Left ventricle myocardium superior (tissue), 1 donor: ENCODE measurements around the gene PLEKHB1. TPM values are rescaled to one million over a fixed set of nuclear protein-coding genes. Genes with fewer than 3 reads are reported as not detected.

ENCODE experiments used
- ATAC-seq: fragments of 200-7000 bp; cut with Tn5 transposase; one replicate; pipeline ENCODE4 v1.9.1; 2020; ENCODE audit warnings: mild to moderate bottlenecking, moderate library complexity
- DNase-seq: peaks from one replicate; pipeline ENCODE4 v3.0.0-alpha.2; 2020
- intact Hi-C: fragments of 100-400 bp; cut with micrococcal nuclease; formaldehyde crosslinking; loops from one replicate; pipeline ENCODE4 v1.11.0; 2022
- long read RNA-seq: library from polyadenylated mRNA; unstranded; transcript quantifications from one replicate; pipeline ENCODE4 v2.0.0, GENCODE V29; 2021
- total RNA-seq: library from RNA; stranded (reverse); fragmentation: NEBNext Ultra II Directional; extraction: Animal tissue kit (Norgen Biotek cat#: 25700); gene quantifications from one replicate; pipeline ENCODE4 v1.2.1, GENCODE V29; 2021
- donor health status: DM: no; HTN: yes; CAD: no; lungs with severe emphysema.

Gene PLEKHB1
- 6.1 TPM for total RNA-seq
- long read RNA-seq, partial matches to known transcripts, result 0 of 7 reads
- long read RNA-seq, other reads (novel, unspliced or antisense), result 3 of 7 reads

GRCh38 chr11:73645972-73646631 is at the start of gene PLEKHB1:
Gene PLEKHB1 (plus strand): TSS chr11:73646581. CDS start chr11:73646609, 28 bp downstream.
- intact Hi-C loops, result no loop called here
- DNase-seq, result peak; percentile 35
- ATAC-seq, result peak; percentile 11

- ATAC-seq (peak; percentile 3), DNase-seq (no peak)
- intact Hi-C loops, result no loop called here
Observed at GRCh38 chr11:73597336-73597955, 48.9 kb upstream of the PLEKHB1 start.

- intact Hi-C loops, result no loop called here
- DNase-seq (peak; percentile 99), ATAC-seq (peak; percentile 99)
Observed at GRCh38 chr11:73597956-73598718, 48.2 kb upstream of the PLEKHB1 start, which contains the start of gene FAM168A. Gene FAM168A (minus strand): TSS chr11:73598112. CDS start chr11:73468474, 129,638 bp downstream.

GRCh38 chr11:73598719-73599379 is 47.5 kb upstream of the PLEKHB1 start:
- ATAC-seq (no peak), DNase-seq (no peak)
- intact Hi-C loops, result no loop called here

- DNase-seq (no peak), ATAC-seq (no peak)
- intact Hi-C loops, result no loop called here
Observed at GRCh38 chr11:73612601-73613140, 33.7 kb upstream of the PLEKHB1 start.

GRCh38 chr11:73614591-73614990 is 31.8 kb upstream of the PLEKHB1 start:
- intact Hi-C loops, result no loop called here
- ATAC-seq (no peak), DNase-seq (no peak)

GRCh38 chr11:73622926-73623593 is 23.3 kb upstream of the PLEKHB1 start:
- intact Hi-C loops, result no loop called here
- no peak for ATAC-seq
- DNase-seq, result no peak

GRCh38 chr11:73623686-73624085 is 22.7 kb upstream of the PLEKHB1 start:
- DNase-seq, result no peak
- intact Hi-C loops, result no loop called here
- ATAC-seq, result peak; percentile 69

GRCh38 chr11:73625696-73626318 is 20.6 kb upstream of the PLEKHB1 start:
- peak; percentile 83 for ATAC-seq
- peak; percentile 71 for DNase-seq
- intact Hi-C loops, result no loop called here

GRCh38 chr11:73629907-73630306 is 16.5 kb upstream of the PLEKHB1 start:
- ATAC-seq (no peak), DNase-seq (no peak)
- intact Hi-C loops, result no loop called here

GRCh38 chr11:73632996-73633395 is 13.4 kb upstream of the PLEKHB1 start:
- no peak for ATAC-seq
- DNase-seq, result no peak
- intact Hi-C loops, result no loop called here

GRCh38 chr11:73633999-73634398 is 12.4 kb upstream of the PLEKHB1 start:
- DNase-seq (no peak), ATAC-seq (no peak)
- intact Hi-C loops, result no loop called here

GRCh38 chr11:73635721-73636120 is 10.7 kb upstream of the PLEKHB1 start:
- intact Hi-C loops, result no loop called here
- no peak for DNase-seq
- ATAC-seq, result no peak

GRCh38 chr11:73636249-73636648 is 10.1 kb upstream of the PLEKHB1 start:
- ATAC-seq (no peak), DNase-seq (no peak)
- intact Hi-C loops, result no loop called here

- DNase-seq (no peak), ATAC-seq (no peak)
- intact Hi-C loops, result no loop called here
Observed at GRCh38 chr11:73637012-73637411, 9.4 kb upstream of the PLEKHB1 start.

- ATAC-seq (no peak), DNase-seq (no peak)
- intact Hi-C loops, result no loop called here
Observed at GRCh38 chr11:73640592-73640991, 5.8 kb upstream of the PLEKHB1 start.

GRCh38 chr11:73641668-73642067 is 4.7 kb upstream of the PLEKHB1 start:
- intact Hi-C loops, result no loop called here
- DNase-seq (no peak), ATAC-seq (no peak)
